HG02798 (cell line): ENCODE results near the gene BMP7.

Experiments
- ATAC-seq: cut with Tn5 transposase; IDR thresholded peaks from one replicate; pipeline ENCODE4 v1.9.1; 2021; ENCODE audit warnings: mild to moderate bottlenecking; ENCODE audit not compliant: unreplicated experiment, poor library complexity

BMP7 gene

GRCh38 chr20:57236813-57237584 is 29.4 kb downstream of the BMP7 start:
- no peak for ATAC-seq

- no peak for ATAC-seq
Observed at GRCh38 chr20:57234556-57235251, 31.7 kb downstream of the BMP7 start.

GRCh38 chr20:57231951-57232428 is 34.5 kb downstream of the BMP7 start:
- no peak for ATAC-seq

- ATAC-seq: no peak
Observed at GRCh38 chr20:57231161-57231560, 35.3 kb downstream of the BMP7 start.

- ATAC-seq: no peak
Observed at GRCh38 chr20:57230247-57230646, 36.2 kb downstream of the BMP7 start.

GRCh38 chr20:57229490-57229889 is 37.0 kb downstream of the BMP7 start:
- no peak for ATAC-seq

GRCh38 chr20:57225830-57226229 is 40.6 kb downstream of the BMP7 start:
- no peak for ATAC-seq

- no peak for ATAC-seq
Observed at GRCh38 chr20:57225197-57225733, 41.2 kb downstream of the BMP7 start.

GRCh38 chr20:57224641-57225138 is 41.8 kb downstream of the BMP7 start:
- ATAC-seq: no peak

- no peak for ATAC-seq
Observed at GRCh38 chr20:57223648-57224489, 42.6 kb downstream of the BMP7 start.

- no peak for ATAC-seq
Observed at GRCh38 chr20:57222631-57222950, 43.9 kb downstream of the BMP7 start.

GRCh38 chr20:57221916-57222630 is 44.4 kb downstream of the BMP7 start:
- ATAC-seq: no peak

- no peak for ATAC-seq
Observed at GRCh38 chr20:57220337-57221145, 45.9 kb downstream of the BMP7 start.

GRCh38 chr20:57219071-57219677 is 47.3 kb downstream of the BMP7 start:
- no peak for ATAC-seq

- no peak for ATAC-seq
Observed at GRCh38 chr20:57218489-57218888, 48.0 kb downstream of the BMP7 start.

GRCh38 chr20:57217802-57218201 is 48.6 kb downstream of the BMP7 start:
- ATAC-seq: no peak

- no peak for ATAC-seq
Observed at GRCh38 chr20:57216669-57217068, 49.8 kb downstream of the BMP7 start.

- no peak for ATAC-seq
Observed at GRCh38 chr20:57215826-57216471, 50.5 kb downstream of the BMP7 start.
